HG03571 (cell line): ENCODE data around the gene RIBC2.
"Not testable (repeated sequence)": the region's sequence is repeated elsewhere in the genome, so short reads cannot be mapped to it uniquely, and the experiment has no call there.

Experiments used
- ATAC-seq: cut with Tn5 transposase; IDR thresholded peaks from one replicate; pipeline ENCODE4 v1.9.1; 2021; ENCODE audit not compliant: unreplicated experiment

RIBC2 gene

GRCh38 chr22:45447596-45447995, 34.1 kb downstream of the RIBC2 start:
- ATAC-seq, result not testable (repeated sequence)

GRCh38 chr22:45448431-45448830, 34.9 kb downstream of the RIBC2 start:
- ATAC-seq, result no peak

- not testable (repeated sequence) for ATAC-seq
Measured at GRCh38 chr22:45449442-45449841, 35.9 kb downstream of the RIBC2 start.

- no peak for ATAC-seq
Measured at GRCh38 chr22:45450101-45450785, 36.8 kb downstream of the RIBC2 start.

GRCh38 chr22:45450921-45451651, 37.6 kb downstream of the RIBC2 start:
- no peak for ATAC-seq

- ATAC-seq, result no peak
Measured at GRCh38 chr22:45451972-45452371, 38.5 kb downstream of the RIBC2 start.

- no peak for ATAC-seq
Measured at GRCh38 chr22:45452565-45453379, 39.3 kb downstream of the RIBC2 start.

GRCh38 chr22:45453764-45454163, 40.3 kb downstream of the RIBC2 start:
- ATAC-seq, result no peak

- ATAC-seq, result no peak
Measured at GRCh38 chr22:45454275-45454674, 40.8 kb downstream of the RIBC2 start.

- no peak for ATAC-seq
Measured at GRCh38 chr22:45455212-45455611, 41.7 kb downstream of the RIBC2 start.

GRCh38 chr22:45455621-45456020, 42.1 kb downstream of the RIBC2 start:
- ATAC-seq, result no peak

- ATAC-seq, result no peak
Measured at GRCh38 chr22:45456811-45457210, 43.3 kb downstream of the RIBC2 start.

- ATAC-seq, result no peak
Measured at GRCh38 chr22:45458532-45458931, 45.0 kb downstream of the RIBC2 start.

GRCh38 chr22:45459235-45459634, 45.7 kb downstream of the RIBC2 start:
- ATAC-seq, result no peak

- ATAC-seq, result no peak
Measured at GRCh38 chr22:45460288-45461109, 47.0 kb downstream of the RIBC2 start.

- no peak for ATAC-seq
Measured at GRCh38 chr22:45462034-45462655, 48.7 kb downstream of the RIBC2 start.

GRCh38 chr22:45463691-45464090, 50.2 kb downstream of the RIBC2 start:
- ATAC-seq, result not testable (repeated sequence)

GRCh38 chr22:45465633-45466032, 52.1 kb downstream of the RIBC2 start:
- no peak for ATAC-seq

- no peak for ATAC-seq
Measured at GRCh38 chr22:45468872-45469271, 55.4 kb downstream of the RIBC2 start.

GRCh38 chr22:45469281-45470073, 56.0 kb downstream of the RIBC2 start:
- ATAC-seq, result no peak
